ENCODE results near the gene VAV3. TPM values are rescaled to one million over a fixed set of nuclear protein-coding genes. Genes with fewer than 3 reads are reported as not detected.

The VAV3 gene
- total RNA-seq, 1 experiment from 2014 or later = 10.0 TPM

GRCh38 chr1:107875689-107876088 is 89.3 kb downstream of the VAV3 start:
- Mint-ChIP-seq H3K4me3 (no peak overlapping the region), H3K36me3 (peaks cover 1% of the 10 kb centered on the region), H3K27me3 (ENCODE audit: low read depth) (no peaks in the 10 kb centered on the region), H3K4me1 (peaks cover 30% of the 10 kb centered on the region), H3K9me3 (peaks cover 1% of the 10 kb centered on the region), H3K27ac (no peak overlapping the region)
- ChIA-PET POLR2A (no interaction called here), CTCF (no interaction called here)
- DNase-seq (ENCODE audit: low spot score) (no peak), ATAC-seq (no peak)
- no peak for TF ChIP-seq ZNF138 (CRISPR knock-in tag; conservative IDR thresholded peaks at IDR 0.05)
- TF ChIP-seq NFATC4 (CRISPR knock-in tag; IDR thresholded peaks at IDR 0.05) = no peak
- no peak for TF ChIP-seq CBFB (CRISPR knock-in tag; IDR thresholded peaks at IDR 0.05; ENCODE audit: low read depth)
- TF ChIP-seq, protein P1, sequence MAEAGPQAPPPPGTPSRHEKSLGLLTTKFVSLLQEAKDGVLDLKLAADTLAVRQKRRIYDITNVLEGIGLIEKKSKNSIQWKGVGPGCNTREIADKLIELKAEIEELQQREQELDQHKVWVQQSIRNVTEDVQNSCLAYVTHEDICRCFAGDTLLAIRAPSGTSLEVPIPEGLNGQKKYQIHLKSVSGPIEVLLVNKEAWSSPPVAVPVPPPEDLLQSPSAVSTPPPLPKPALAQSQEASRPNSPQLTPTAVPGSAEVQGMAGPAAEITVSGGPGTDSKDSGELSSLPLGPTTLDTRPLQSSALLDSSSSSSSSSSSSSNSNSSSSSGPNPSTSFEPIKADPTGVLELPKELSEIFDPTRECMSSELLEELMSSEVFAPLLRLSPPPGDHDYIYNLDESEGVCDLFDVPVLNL (CRISPR knock-in tag; IDR thresholded peaks at IDR 0.05; ENCODE audit: borderline replicate concordance, low read depth) = no peak
- TF ChIP-seq, protein P2, sequence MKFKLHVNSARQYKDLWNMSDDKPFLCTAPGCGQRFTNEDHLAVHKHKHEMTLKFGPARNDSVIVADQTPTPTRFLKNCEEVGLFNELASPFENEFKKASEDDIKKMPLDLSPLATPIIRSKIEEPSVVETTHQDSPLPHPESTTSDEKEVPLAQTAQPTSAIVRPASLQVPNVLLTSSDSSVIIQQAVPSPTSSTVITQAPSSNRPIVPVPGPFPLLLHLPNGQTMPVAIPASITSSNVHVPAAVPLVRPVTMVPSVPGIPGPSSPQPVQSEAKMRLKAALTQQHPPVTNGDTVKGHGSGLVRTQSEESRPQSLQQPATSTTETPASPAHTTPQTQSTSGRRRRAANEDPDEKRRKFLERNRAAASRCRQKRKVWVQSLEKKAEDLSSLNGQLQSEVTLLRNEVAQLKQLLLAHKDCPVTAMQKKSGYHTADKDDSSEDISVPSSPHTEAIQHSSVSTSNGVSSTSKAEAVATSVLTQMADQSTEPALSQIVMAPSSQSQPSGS (CRISPR knock-in tag; IDR thresholded peaks at IDR 0.05; ENCODE audit: borderline replicate concordance, low read depth) = no peak
- no peak for TF ChIP-seq CDX4 (CRISPR knock-in tag; IDR thresholded peaks at IDR 0.05; ENCODE audit: borderline replicate concordance)
- no peak for TF ChIP-seq ZBTB21 (CRISPR knock-in tag; IDR thresholded peaks at IDR 0.05; ENCODE audit: borderline replicate concordance)

DNA sequence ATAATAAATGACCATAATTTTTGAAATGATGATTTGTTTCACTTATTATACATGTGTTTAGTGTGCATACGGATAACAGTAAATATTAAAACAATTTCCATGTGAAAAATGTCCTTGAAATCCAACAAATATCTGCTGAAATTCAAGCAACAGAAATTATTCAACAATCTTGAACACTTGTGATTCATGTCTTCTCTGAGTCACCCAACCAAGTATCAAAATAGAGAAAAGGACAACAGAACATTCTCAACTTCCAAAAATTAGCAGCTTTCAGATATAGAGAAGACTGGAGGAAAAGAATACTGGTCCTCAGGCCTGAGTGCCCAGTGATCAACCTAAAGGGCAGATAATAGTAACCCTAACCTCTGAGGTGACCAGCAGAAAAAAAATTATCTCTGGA is 90.8 kb downstream of the VAV3 start:
- DNase-seq (ENCODE audit: low spot score) (no peak), ATAC-seq (no peak)
- Mint-ChIP-seq H3K27ac (no peak overlapping the region), H3K9me3 (peaks cover 14% of the 10 kb centered on the region), H3K4me1 (peaks cover 32% of the 10 kb centered on the region), H3K36me3 (peaks cover 15% of the 10 kb centered on the region), H3K27me3 (ENCODE audit: low read depth) (no peaks in the 10 kb centered on the region), H3K4me3 (no peak overlapping the region)
- ChIA-PET CTCF (no interaction called here), POLR2A (no interaction called here)
- TF ChIP-seq TEAD1 (CRISPR knock-in tag; IDR thresholded peaks at IDR 0.05) (no peak), MXD4 (CRISPR knock-in tag; IDR thresholded peaks at IDR 0.05; ENCODE audit: borderline replicate concordance) (no peak), IRF1 (CRISPR knock-in tag; IDR thresholded peaks at IDR 0.05) (no peak), ZBTB21 (CRISPR knock-in tag; IDR thresholded peaks at IDR 0.05; ENCODE audit: borderline replicate concordance) (no peak), NR1H2 (CRISPR knock-in tag; IDR thresholded peaks at IDR 0.05) (no peak), GRHL2 (CRISPR knock-in tag; IDR thresholded peaks at IDR 0.05; ENCODE audit: insufficient replicate concordance, severe bottlenecking) (no peak), ZNF219 (CRISPR knock-in tag; IDR thresholded peaks at IDR 0.05; ENCODE audit: borderline replicate concordance) (no peak), E2F1 (CRISPR knock-in tag; IDR thresholded peaks at IDR 0.05) (no peak), ATF1 (CRISPR knock-in tag; IDR thresholded peaks at IDR 0.05) (no peak), HMGA2 (CRISPR knock-in tag; IDR thresholded peaks at IDR 0.05) (no peak), JAZF1 (CRISPR knock-in tag; IDR thresholded peaks at IDR 0.05) (no peak), RORB (CRISPR knock-in tag; IDR thresholded peaks at IDR 0.05) (no peak), MYBL2 (CRISPR knock-in tag; IDR thresholded peaks at IDR 0.05) (no peak), RELA (CRISPR knock-in tag; IDR thresholded peaks at IDR 0.05; ENCODE audit: borderline replicate concordance) (no peak), ZNF121 (CRISPR knock-in tag; IDR thresholded peaks at IDR 0.05) (no peak), GABPB1 (CRISPR knock-in tag; IDR thresholded peaks at IDR 0.05) (no peak)
- TF ChIP-seq, protein P3, sequence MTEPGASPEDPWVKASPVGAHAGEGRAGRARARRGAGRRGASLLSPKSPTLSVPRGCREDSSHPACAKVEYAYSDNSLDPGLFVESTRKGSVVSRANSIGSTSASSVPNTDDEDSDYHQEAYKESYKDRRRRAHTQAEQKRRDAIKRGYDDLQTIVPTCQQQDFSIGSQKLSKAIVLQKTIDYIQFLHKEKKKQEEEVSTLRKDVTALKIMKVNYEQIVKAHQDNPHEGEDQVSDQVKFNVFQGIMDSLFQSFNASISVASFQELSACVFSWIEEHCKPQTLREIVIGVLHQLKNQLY (CRISPR knock-in tag; IDR thresholded peaks at IDR 0.05) = no peak
- TF ChIP-seq, protein P4, sequence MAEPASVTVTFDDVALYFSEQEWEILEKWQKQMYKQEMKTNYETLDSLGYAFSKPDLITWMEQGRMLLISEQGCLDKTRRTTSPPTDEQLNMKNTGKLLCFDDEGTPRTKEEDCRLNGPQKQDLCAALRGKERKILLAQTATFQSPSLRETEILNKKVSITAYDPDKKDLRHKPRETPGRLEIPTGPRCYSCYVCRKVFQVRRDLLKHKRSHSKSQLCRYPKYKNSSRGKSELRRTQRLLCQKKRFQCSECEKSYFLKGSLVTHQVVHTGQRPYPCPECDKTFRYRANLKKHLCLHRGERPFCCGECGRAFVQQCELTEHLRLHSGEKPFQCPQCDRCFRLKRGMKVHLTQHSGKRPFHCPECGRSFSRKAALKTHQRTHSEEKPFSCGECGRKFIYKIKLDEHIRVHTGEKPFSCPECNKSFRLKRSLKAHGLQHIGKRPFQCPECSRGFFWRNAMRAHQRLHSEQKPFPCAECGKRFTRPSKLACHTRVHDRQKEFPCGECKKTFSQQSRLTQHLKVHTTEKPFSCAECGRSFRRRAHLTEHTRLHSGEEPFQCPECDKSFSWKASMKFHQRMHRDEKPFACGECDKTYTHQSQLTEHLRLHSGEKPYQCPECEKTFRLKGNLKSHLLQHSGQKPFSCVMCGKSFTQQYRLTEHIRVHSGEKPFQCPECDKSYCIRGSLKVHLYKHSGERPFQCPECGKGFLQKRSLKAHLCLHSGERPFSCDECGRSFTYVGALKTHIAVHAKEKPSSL (CRISPR knock-in tag; conservative IDR thresholded peaks at IDR 0.05) = no peak
- TF ChIP-seq, protein P5, sequence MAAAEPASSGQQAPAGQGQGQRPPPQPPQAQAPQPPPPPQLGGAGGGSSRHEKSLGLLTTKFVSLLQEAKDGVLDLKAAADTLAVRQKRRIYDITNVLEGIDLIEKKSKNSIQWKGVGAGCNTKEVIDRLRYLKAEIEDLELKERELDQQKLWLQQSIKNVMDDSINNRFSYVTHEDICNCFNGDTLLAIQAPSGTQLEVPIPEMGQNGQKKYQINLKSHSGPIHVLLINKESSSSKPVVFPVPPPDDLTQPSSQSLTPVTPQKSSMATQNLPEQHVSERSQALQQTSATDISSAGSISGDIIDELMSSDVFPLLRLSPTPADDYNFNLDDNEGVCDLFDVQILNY (CRISPR knock-in tag; IDR thresholded peaks at IDR 0.05) = no peak

Data from WTC11 (cell line).